Uterus (tissue), 4 donors: ENCODE measurements around the gene YJEFN3. TPM values are rescaled to one million over a fixed set of nuclear protein-coding genes. Genes with fewer than 3 reads are reported as not detected.

Source experiments
- DNase-seq, 2 donors: peaks; one replicate each; pipeline ENCODE4 v3.0.0-alpha.2; 2019 to 2020
- H3K27ac ChIP-seq, 2 donors: fragments of 200-600 bp; sonication (generic); 1 replicate in 1 of 2; 2 replicates in 1 of 2; pipeline ENCODE4 v1.5.1; 2016 to 2018
- H3K27me3 ChIP-seq, 2 donors: fragments of 200-600 bp; sonication (generic); one replicate each; pipeline ENCODE4 v1.5.1; 2018 to 2019; ENCODE audit warnings: control low read depth in 1 of 2
- H3K36me3 ChIP-seq, 2 donors: fragments of 200-600 bp; sonication (generic); one replicate each; pipeline ENCODE4 v1.5.1; 2019; ENCODE audit warnings: control low read depth in 1 of 2
- H3K4me1 ChIP-seq, 2 donors: fragments of 200-600 bp; sonication (generic); one replicate each; pipeline ENCODE4 v1.5.1; 2018 to 2019; ENCODE audit warnings: control low read depth in 1 of 2
- H3K4me3 ChIP-seq, 2 donors: fragments of 200-600 bp; sonication (generic); 1 replicate in 1 of 2; 2 replicates in 1 of 2; pipeline ENCODE4 v1.5.1; 2018 to 2019; ENCODE audit warnings: mild to moderate bottlenecking in 1 of 2
- H3K9me3 ChIP-seq, 2 donors: fragments of 200-600 bp; sonication (generic); one replicate each; pipeline ENCODE4 v1.5.1; 2019; ENCODE audit warnings: control low read depth in 1 of 2
- CTCF ChIP-seq, 4 experiments: fragments of 200-600 bp in 2 of 4; fragments of 450-650 bp in 2 of 4; sonication (generic) in 2 of 4; IDR thresholded peaks; one replicate each; pipeline ENCODE4 v1.5.1; 2016 to 2019; ENCODE audit warnings: antibody characterized with exemption in 4 of 4, mild to moderate bottlenecking in 2 of 4, moderate library complexity in 1 of 4
- POLR2A ChIP-seq, 2 donors: fragments of 450-650 bp; IDR thresholded peaks; one replicate each; pipeline ENCODE4 v1.6.1; 2016; ENCODE audit warnings: antibody characterized with exemption in 2 of 2, mild to moderate bottlenecking in 1 of 2, moderate library complexity in 1 of 2
- intact Hi-C: fragments of 100-400 bp; cut with DNase I; formaldehyde crosslinking; loops from one replicate; pipeline ENCODE4 v1.15.1; 2023; ENCODE audit warnings: low total_unique reads
- total RNA-seq, 4 donors: library from RNA; depleted of rRNA in 3 of 4; stranded (reverse); fragments of >200 nt in 3 of 4; gene quantifications; one replicate each; pipeline versions ENCODE4 v1.1.0 to v1.2.4, GENCODE V29; 2014 to 2023
- donor health status: DM: yes; HTN: yes; CAD: no.

The YJEFN3 gene
- total RNA-seq, 4 donors from 2014 or later: 1.5 to 6.8 (median 2.9) TPM; not detected in 1

- peak overlapping the region; percentile 66 to 78 for H3K27ac ChIP-seq
- no peak for DNase-seq
- no peaks in the 10 kb centered on the region for H3K9me3 ChIP-seq
- TF ChIP-seq CTCF (IDR thresholded peaks at IDR 0.05) (no peak), POLR2A (IDR thresholded peaks at IDR 0.05) (no peak)
- peaks cover 6 to 37% of the 10 kb centered on the region in 2 donors for H3K4me1 ChIP-seq
- H3K36me3 ChIP-seq: no peaks in the 10 kb centered on the region
- no peaks in the 10 kb centered on the region for H3K27me3 ChIP-seq
- H3K4me3 ChIP-seq: no peak overlapping the region
- intact Hi-C loops: loop anchor here (5.0 kb wide), 1 partner anchor 123 kb away; no protein-coding TSS in a partner anchor
Observed at GRCh38 chr19:19489804-19490204, 38.9 kb upstream of the YJEFN3 start.

- DNase-seq: peak; percentile 82
- no peaks in the 10 kb centered on the region for H3K27me3 ChIP-seq
Observed at GRCh38 chr19:19490214-19490968, 38.3 kb upstream of the YJEFN3 start.

DNA sequence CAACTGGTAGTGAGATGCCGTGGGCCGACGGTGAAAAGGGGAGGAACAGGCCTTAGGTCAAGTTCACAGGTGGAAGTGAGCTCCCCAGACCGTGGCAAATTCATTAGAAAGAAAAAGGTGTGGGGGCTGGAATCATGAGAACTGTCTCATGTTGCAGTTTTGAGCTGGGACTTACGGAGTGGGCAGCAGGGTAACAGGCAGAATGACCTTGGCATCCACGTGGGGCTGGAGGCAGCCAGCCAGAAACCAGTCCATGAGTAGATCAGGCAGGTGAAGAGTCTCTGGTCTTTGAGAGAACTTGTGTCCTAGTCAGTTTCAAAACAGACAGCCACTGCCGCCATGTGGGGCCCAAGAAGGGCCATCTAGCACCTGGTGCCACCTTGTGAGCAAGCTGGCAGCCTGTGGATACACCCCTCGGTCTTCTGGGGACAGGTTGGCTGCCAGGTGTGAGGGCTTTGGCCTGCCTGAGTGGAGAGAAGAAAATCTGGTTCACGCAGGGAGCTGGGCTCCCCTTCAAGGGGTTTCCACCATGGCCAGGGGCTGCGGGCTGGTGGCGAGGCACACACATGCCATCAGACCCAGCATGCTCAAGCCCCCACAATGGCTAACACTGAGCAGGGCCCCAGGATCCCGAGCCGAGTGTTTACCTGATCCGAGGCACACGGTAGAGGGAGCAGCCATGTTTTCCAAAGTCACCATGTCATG lies 37.2 kb upstream of the YJEFN3 start:
- TF ChIP-seq POLR2A (IDR thresholded peaks at IDR 0.05): no peak
- no peak for TF ChIP-seq CTCF (IDR thresholded peaks at IDR 0.05)
- H3K9me3 ChIP-seq: no peaks in the 10 kb centered on the region
- H3K4me3 ChIP-seq: no peak overlapping the region
- H3K4me1 ChIP-seq: peaks cover 6 to 24% of the 10 kb centered on the region in 2 donors
- H3K27ac ChIP-seq: no peak overlapping the region
- no peaks in the 10 kb centered on the region for H3K36me3 ChIP-seq
- H3K27me3 ChIP-seq: no peaks in the 10 kb centered on the region
- intact Hi-C loops: no loop called here
- no peak for DNase-seq

More at GRCh38 chr19:19490214-19490968, 38.3 kb upstream of the YJEFN3 start:
- Histone ChIP-seq H3K27ac (peak overlapping the region; percentile 66 to 78), H3K4me1 (peaks cover 6 to 31% of the 10 kb centered on the region in 2 donors), H3K36me3 (no peaks in the 10 kb centered on the region), H3K4me3 (no peak overlapping the region), H3K9me3 (no peaks in the 10 kb centered on the region)
- TF ChIP-seq CTCF (IDR thresholded peaks at IDR 0.05) (peak; percentile 81 to 88 (median 84)), POLR2A (IDR thresholded peaks at IDR 0.05) (no peak)
- intact Hi-C loops: no loop called here

DNA sequence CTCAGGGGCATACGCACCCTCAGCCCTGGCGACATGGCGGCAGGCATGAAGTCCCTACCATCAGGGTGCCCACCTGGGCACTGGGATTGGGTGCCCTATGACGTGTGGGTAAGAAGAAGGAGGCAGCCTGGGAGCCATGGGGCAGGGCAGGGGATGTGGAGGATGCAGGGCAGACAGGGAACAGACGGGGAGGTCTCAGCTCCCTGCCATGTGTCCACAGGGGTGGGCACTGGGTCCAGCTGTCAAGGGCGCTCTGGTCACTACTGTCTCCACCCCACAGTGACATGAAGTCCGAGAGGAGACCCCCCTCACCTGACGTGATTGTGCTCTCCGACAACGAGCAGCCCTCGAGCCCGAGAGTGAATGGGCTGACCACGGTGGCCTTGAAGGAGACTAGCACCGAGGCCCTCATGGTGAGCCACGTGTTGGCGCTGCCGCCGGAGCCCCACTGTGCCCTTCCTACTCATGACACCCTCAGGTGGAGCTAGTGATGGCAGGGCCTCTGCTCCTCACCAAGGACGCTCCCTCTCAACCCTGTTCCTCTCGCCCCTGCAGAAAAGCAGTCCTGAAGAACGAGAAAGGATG lies 36.6 kb upstream of the YJEFN3 start:
- no peaks in the 10 kb centered on the region for H3K36me3 ChIP-seq
- TF ChIP-seq POLR2A (IDR thresholded peaks at IDR 0.05) (no peak), CTCF (IDR thresholded peaks at IDR 0.05) (no peak)
- no peak overlapping the region for H3K27ac ChIP-seq
- intact Hi-C loops: no loop called here
- H3K9me3 ChIP-seq: no peaks in the 10 kb centered on the region
- H3K4me1 ChIP-seq: peaks cover 6 to 24% of the 10 kb centered on the region in 2 donors
- H3K27me3 ChIP-seq: no peaks in the 10 kb centered on the region
- DNase-seq: no peak
- H3K4me3 ChIP-seq: no peak overlapping the region
